Lung (tissue), 12 donors: Measurements from ENCODE around the gene SYNE3. TPM values are rescaled to one million over a fixed set of nuclear protein-coding genes. Genes with fewer than 3 reads are reported as not detected.

Source experiments
- ATAC-seq: fragments of 200-7000 bp; cut with Tn5 transposase; one replicate; pipeline ENCODE4 v1.9.1; 2020; ENCODE audit warnings: moderate number of reproducible peaks; ENCODE audit not compliant: insufficient read depth, low FRiP score
- DNase-seq, 3 donors: peaks; one replicate each; pipeline ENCODE4 v3.0.0-alpha.2; 2013 to 2017
- H3K27ac ChIP-seq, 2 donors: one replicate each; pipeline ENCODE4 v1.5.1; 2013; ENCODE audit warnings: mild to moderate bottlenecking in 2 of 2, moderate library complexity in 2 of 2, control low read depth in 1 of 2, inconsistent platforms in 1 of 2, low read depth in 1 of 2, low read length in 1 of 2
- H3K27me3 ChIP-seq, 3 donors: one replicate each; pipeline ENCODE4 v1.5.1; 2013; ENCODE audit warnings: low read length in 2 of 3; ENCODE audit not compliant: control insufficient read depth in 3 of 3, insufficient read depth in 3 of 3
- H3K36me3 ChIP-seq, 4 donors: one replicate each; pipeline ENCODE4 v1.5.1; 2013; ENCODE audit warnings: low read length in 4 of 4, mild to moderate bottlenecking in 1 of 4, moderate library complexity in 1 of 4; ENCODE audit not compliant: control insufficient read depth in 4 of 4, insufficient read depth in 4 of 4
- H3K4me1 ChIP-seq, 5 donors: one replicate each; pipeline ENCODE4 v1.5.1; 2013; ENCODE audit warnings: low read length in 5 of 5, mild to moderate bottlenecking in 2 of 5, moderate library complexity in 1 of 5; ENCODE audit not compliant: control insufficient read depth in 5 of 5, insufficient read depth in 5 of 5
- H3K4me3 ChIP-seq: one replicate; pipeline ENCODE4 v1.5.1; 2013; ENCODE audit warnings: mild to moderate bottlenecking, control low read depth, moderate library complexity
- H3K9ac ChIP-seq, 2 donors: one replicate each; pipeline ENCODE4 v1.5.1; 2013; ENCODE audit warnings: low read length in 2 of 2, control low read depth in 1 of 2; ENCODE audit not compliant: insufficient read depth in 1 of 2
- H3K9me3 ChIP-seq, 4 donors: one replicate each; pipeline ENCODE4 v1.5.1; 2013; ENCODE audit warnings: low read length in 3 of 4, mild to moderate bottlenecking in 1 of 4, moderate library complexity in 1 of 4; ENCODE audit not compliant: control insufficient read depth in 4 of 4, insufficient read depth in 3 of 4
- CTCF ChIP-seq: IDR thresholded peaks from 2 replicates; pipeline ENCODE4 v1.5.1; 2012; ENCODE audit warnings: mild to moderate bottlenecking; ENCODE audit errors: control extremely low read depth, extremely low read depth
- WGBS, 2 donors: extraction: QIAGEN DNeasy Blood & Tissue Kit; methylation state at CpG; one replicate each; pipeline ENCODE4 v1.1.7; 2013; 5-methylcytosine and 5-hydroxymethylcytosine counted together
- polyA plus RNA-seq, 2 donors: library from polyadenylated mRNA; stranded (reverse); fragments of 200-250 nt; gene quantifications; one replicate each; pipeline ENCODE4 v1.2.1, GENCODE V29; 2013
- total RNA-seq, 2 donors: library from RNA; depleted of rRNA in 1 of 2; stranded (reverse); fragments of >200 nt in 1 of 2; gene quantifications; one replicate each; pipeline ENCODE4 v1.2.1, GENCODE V29; 2014 to 2021
- donor health status: control.
- donor health status: control.
- donor health status: Bipolar disorder and iron deficiency.
- donor health status: healthy.
- donor health status: DM: yes; HTN: yes; CAD: no.

SYNE3 gene
- total and polyA plus RNA-seq, 4 donors: 2.7 to 30.5 (median 6.1) TPM

DNA sequence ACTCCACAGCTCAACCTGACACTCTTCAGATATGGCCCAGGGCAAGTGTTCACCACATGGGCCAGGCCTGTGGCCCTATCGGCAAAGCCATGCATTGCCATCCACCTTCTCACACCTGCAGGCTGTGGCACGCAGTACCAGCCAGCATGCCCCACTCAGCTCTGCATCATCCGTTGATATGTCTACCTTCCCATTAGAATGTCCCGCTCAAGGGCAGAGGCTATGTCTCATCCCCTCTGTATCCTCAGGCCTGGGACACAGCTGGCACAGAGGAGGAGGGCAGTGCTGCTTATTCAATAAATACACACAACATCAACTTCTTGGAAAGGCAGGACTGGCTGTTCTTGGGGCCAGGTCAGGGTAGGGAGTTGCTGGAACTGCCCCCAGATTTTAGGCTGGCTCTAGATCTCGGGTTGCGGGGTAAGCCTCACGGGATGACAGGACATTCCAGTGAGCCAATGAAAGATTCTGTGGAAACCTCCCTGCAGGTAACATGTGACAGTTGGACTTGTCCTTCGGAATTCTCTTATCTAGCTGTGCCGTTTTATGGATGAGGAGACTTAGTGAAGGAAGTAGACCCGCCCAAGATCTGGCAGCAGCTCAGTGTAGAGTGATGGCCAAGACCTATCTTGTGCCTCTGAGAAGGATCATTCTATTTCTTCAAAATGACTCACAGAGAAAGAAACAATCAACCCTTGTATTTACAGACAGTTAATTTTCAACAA lies 25.6 kb downstream of the SYNE3 start:
- Histone ChIP-seq H3K27me3 (no peaks in the 10 kb centered on the region), H3K4me1 (peaks cover 0 to 17% (median 0%) of the 10 kb centered on the region in 5 donors), H3K27ac (no peak overlapping the region), H3K9ac (no peak overlapping the region), H3K36me3 (no peaks in the 10 kb centered on the region), H3K4me3 (no peak overlapping the region), H3K9me3 (peaks cover 0 to 6% (median 0%) of the 10 kb centered on the region in 4 donors)
- DNase-seq (no peak), ATAC-seq (no peak)
- WGBS, 2 donors: 85 to 93% methylated on average over 10 of the region's 10 CpGs
- no peak for TF ChIP-seq CTCF

GRCh38 chr14:95490138-95490509 lies 26.3 kb downstream of the SYNE3 start:
- Histone ChIP-seq H3K9ac (no peak overlapping the region), H3K4me3 (no peak overlapping the region), H3K36me3 (no peaks in the 10 kb centered on the region), H3K27me3 (no peaks in the 10 kb centered on the region), H3K9me3 (peaks cover 0 to 6% (median 0%) of the 10 kb centered on the region in 4 donors), H3K4me1 (peaks cover 0 to 10% (median 0%) of the 10 kb centered on the region in 5 donors), H3K27ac (no peak overlapping the region)
- no peak for ATAC-seq
- 94 to 95% methylated on average over 5 of the region's 5 CpGs for WGBS, 2 donors
- TF ChIP-seq CTCF: no peak
- no peak for DNase-seq

DNA sequence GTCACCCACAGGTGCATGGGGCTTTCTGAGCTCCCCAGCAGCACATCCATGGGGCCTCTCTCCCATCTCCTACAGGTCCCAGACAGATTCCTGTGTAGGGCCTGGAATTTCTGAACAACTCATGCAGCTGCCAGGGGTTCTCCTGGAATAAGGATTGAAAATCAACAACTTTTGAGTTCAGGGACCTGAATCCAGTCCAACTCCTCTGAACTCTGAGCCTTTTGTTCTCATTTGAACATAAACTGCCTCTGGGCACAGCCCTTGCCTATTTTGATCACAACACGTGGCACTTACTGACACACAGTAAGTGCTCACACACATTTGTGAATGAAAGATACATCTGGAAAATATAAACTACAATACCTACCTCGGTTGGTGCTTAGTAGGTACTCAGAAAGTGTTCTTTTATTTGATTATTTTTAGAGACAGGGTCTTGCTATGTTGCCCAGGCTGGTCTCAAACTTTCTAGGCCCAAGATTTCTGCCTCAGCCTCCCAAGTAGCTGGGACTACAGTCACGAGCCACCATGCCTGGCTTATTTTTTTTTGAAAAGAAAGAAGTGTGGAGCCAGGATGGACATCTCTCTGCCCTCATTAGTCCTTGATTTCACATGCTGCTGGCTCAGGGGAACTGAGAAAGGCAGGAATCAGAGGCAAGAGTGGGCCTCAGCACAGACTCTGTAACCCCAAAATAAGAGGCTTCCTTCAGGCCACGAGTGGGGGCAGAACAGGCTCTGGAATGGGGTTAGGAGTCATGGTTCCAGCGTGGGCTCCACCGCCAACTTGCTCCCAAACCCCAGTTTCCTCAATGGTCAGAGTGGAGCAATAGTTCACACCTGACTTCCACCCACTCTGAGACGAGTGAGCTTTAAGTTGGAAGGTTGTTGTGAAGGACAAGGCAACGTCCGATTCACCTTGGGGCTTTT lies 27.0 kb downstream of the SYNE3 start:
- H3K27ac ChIP-seq: no peak overlapping the region
- H3K36me3 ChIP-seq: no peaks in the 10 kb centered on the region
- no peaks in the 10 kb centered on the region for H3K27me3 ChIP-seq
- H3K9me3 ChIP-seq: peaks cover 0 to 6% (median 0%) of the 10 kb centered on the region in 4 donors
- no peak for ATAC-seq
- no peak for DNase-seq
- 70 to 80% methylated on average over 9 of the region's 9 CpGs for WGBS, 2 donors
- TF ChIP-seq CTCF: no peak
- H3K9ac ChIP-seq: no peak overlapping the region
- no peak overlapping the region for H3K4me3 ChIP-seq
- peaks cover 0 to 9% (median 0%) of the 10 kb centered on the region in 5 donors for H3K4me1 ChIP-seq
